ENCODE data around the gene GMPS. TPM values are rescaled to one million over a fixed set of nuclear protein-coding genes. Genes with fewer than 3 reads are reported as not detected.
"Not testable (repeated sequence)": the region's sequence is repeated elsewhere in the genome, so short reads cannot be mapped to it uniquely, and the experiment has no call there.

The GMPS gene
- total RNA-seq, 1 experiment from 2014 or later, result 119 TPM

DNA sequence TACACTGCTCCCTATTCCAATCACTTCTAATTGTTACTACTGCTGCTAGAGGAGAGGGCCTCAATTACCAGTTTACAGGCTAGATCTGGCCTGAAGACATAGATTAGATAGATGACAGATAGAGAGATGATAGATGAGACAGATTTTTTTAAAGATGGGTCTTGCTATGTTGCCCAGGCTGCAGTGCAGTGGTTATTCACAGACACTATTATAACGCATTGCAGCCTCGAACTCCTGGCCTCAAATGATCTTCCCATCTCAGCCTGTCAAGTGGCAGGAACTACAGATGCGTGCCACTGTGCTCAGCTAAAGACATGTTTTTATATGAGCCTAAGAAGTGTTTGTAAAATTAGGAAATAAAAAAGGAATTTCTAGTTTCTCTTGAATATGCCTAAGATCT is 22.5 kb upstream of the GMPS start:
- ChIA-PET CTCF (no interaction called here), POLR2A (no interaction called here), RAD21 (ENCODE audit: low non-redundant PET in 1 of 2, low total read pairs in 2 of 2, uncharacterized antibody in 2 of 2, unreplicated experiment in 2 of 2) (no interaction called here)
- intact Hi-C loops (cut with micrococcal nuclease), result no loop called here
- no peak for ATAC-seq
- Histone ChIP-seq H3K4me2 (ENCODE audit: low read length) (no peak overlapping the region), H3K79me2 (ENCODE audit: insufficient read depth, low read length) (peaks cover 65% of the 10 kb centered on the region), H3K27ac (ENCODE audit: low read depth, low read length) (no peak overlapping the region), H3K4me1 (ENCODE audit: control insufficient read depth in 1 of 2, insufficient read depth in 2 of 2, low read length in 2 of 2) (peaks cover 7 to 8% of the 10 kb centered on the region in 2 experiments), H3K9me3 (ENCODE audit: control insufficient read depth in 1 of 2, insufficient read depth in 1 of 2, low read depth in 1 of 2, low read length in 2 of 2) (no peaks in the 10 kb centered on the region), H3K36me3 (ENCODE audit: control insufficient read depth in 1 of 2, insufficient read depth in 2 of 2, low read length in 2 of 2) (peaks cover 0 to 2% of the 10 kb centered on the region in 2 experiments; a peak in 1 of 4 replicates), H3K9ac (ENCODE audit: low read length) (no peak overlapping the region), H3K9me2 (ENCODE audit: insufficient read depth) (no peaks in the 10 kb centered on the region), H2AFZ (ENCODE audit: low read depth, low read length, poor library complexity, severe bottlenecking) (no peak overlapping the region), H3K27me3 (ENCODE audit: insufficient read depth, low read length) (no peaks in the 10 kb centered on the region), H4K20me1 (ENCODE audit: insufficient read depth) (no peaks in the 10 kb centered on the region), H3K4me3 (replicated peaks in 1 of 2; ENCODE audit: low read depth in 1 of 2, low read length in 2 of 2) (no peak overlapping the region)
- TF ChIP-seq TCF7L2 (IDR thresholded peaks at IDR 0.05; ENCODE audit: borderline replicate concordance, extremely low read depth, insufficient read depth, insufficient read length) (no peak), SRF (IDR thresholded peaks at IDR 0.05; ENCODE audit: low read depth) (no peak), FOSL1 (IDR thresholded peaks at IDR 0.05; ENCODE audit: low read depth) (no peak), SP1 (IDR thresholded peaks at IDR 0.05; ENCODE audit: low read depth) (no peak), ZNF274 (IDR thresholded peaks at IDR 0.05; ENCODE audit: low read depth, low read length) (no peak), ELF1 (IDR thresholded peaks at IDR 0.05; ENCODE audit: borderline replicate concordance, low read depth) (no peak), POLR2AphosphoS5 (IDR thresholded peaks at IDR 0.05; ENCODE audit: low read depth, low read length) (no peak), EZH2phosphoT487 (IDR thresholded peaks at IDR 0.05; ENCODE audit: borderline replicate concordance) (no peak), EZH2 (IDR thresholded peaks at IDR 0.05) (no peak), YY1 (IDR thresholded peaks at IDR 0.05; ENCODE audit: extremely low read depth, insufficient replicate concordance, low read depth, low read length) (no peak)
- TF ChIP-seq, protein P1, sequence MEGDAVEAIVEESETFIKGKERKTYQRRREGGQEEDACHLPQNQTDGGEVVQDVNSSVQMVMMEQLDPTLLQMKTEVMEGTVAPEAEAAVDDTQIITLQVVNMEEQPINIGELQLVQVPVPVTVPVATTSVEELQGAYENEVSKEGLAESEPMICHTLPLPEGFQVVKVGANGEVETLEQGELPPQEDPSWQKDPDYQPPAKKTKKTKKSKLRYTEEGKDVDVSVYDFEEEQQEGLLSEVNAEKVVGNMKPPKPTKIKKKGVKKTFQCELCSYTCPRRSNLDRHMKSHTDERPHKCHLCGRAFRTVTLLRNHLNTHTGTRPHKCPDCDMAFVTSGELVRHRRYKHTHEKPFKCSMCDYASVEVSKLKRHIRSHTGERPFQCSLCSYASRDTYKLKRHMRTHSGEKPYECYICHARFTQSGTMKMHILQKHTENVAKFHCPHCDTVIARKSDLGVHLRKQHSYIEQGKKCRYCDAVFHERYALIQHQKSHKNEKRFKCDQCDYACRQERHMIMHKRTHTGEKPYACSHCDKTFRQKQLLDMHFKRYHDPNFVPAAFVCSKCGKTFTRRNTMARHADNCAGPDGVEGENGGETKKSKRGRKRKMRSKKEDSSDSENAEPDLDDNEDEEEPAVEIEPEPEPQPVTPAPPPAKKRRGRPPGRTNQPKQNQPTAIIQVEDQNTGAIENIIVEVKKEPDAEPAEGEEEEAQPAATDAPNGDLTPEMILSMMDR (IDR thresholded peaks at IDR 0.05 in 2 of 3, conservative IDR thresholded peaks at IDR 0.05 in 1 of 3; ENCODE audit: borderline replicate concordance in 1 of 3, insufficient read depth in 1 of 3, low read depth in 2 of 3, low read length in 2 of 3), result no peak
- no peak for DNase-seq (ENCODE audit: low read depth, low spot score)
- BruUV-seq (replicated peaks), result no TSS peak

DNA sequence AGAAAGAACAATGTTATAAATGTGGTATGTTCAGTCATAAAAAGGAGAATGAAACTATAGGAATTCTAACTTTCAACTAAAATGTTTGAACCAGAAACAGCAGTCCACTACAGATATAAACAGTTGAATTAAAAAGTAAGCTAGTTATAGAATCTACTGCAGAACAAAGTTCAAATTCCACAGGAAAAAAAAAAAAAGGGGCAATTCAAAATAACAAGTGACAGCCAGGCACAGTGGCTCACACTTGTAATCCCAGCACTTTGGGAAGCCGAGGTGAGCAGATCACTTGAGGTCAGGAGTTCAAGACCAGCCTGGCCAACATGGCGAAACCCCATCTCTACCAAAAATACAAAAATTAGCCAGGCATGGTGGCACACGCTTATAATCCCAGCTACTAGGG is 21.0 kb upstream of the GMPS start:
- RAD21 ChIA-PET (ENCODE audit: low non-redundant PET in 1 of 2, low total read pairs in 2 of 2, uncharacterized antibody in 2 of 2, unreplicated experiment in 2 of 2); H3K9me2 ChIP-seq (ENCODE audit: insufficient read depth); POLR2A ChIA-PET; intact Hi-C loops (cut with micrococcal nuclease); BruUV-seq (replicated peaks); CTCF ChIA-PET; H3K27ac ChIP-seq (ENCODE audit: low read depth, low read length); H3K4me2 ChIP-seq (ENCODE audit: low read length); H4K20me1 ChIP-seq (ENCODE audit: insufficient read depth); H3K36me3 ChIP-seq (ENCODE audit: control insufficient read depth in 1 of 2, insufficient read depth in 2 of 2, low read length in 2 of 2); DNase-seq (ENCODE audit: low read depth, low spot score); H3K9me3 ChIP-seq (ENCODE audit: control insufficient read depth in 1 of 2, insufficient read depth in 1 of 2, low read depth in 1 of 2, low read length in 2 of 2); H2AFZ ChIP-seq (ENCODE audit: low read depth, low read length, poor library complexity, severe bottlenecking); H3K27me3 ChIP-seq (ENCODE audit: insufficient read depth, low read length); H3K4me3 ChIP-seq (replicated peaks in 1 of 2; ENCODE audit: low read depth in 1 of 2, low read length in 2 of 2); ATAC-seq; H3K9ac ChIP-seq (ENCODE audit: low read length): not testable (repeated sequence)
- peaks cover 7 to 12% of the 10 kb centered on the region in 2 experiments for H3K4me1 ChIP-seq (ENCODE audit: control insufficient read depth in 1 of 2, insufficient read depth in 2 of 2, low read length in 2 of 2)
- H3K79me2 ChIP-seq (ENCODE audit: insufficient read depth, low read length), result peaks cover 70% of the 10 kb centered on the region
